K562 (cell line): ENCODE measurements around the gene CSF1. TPM values are rescaled to one million over a fixed set of nuclear protein-coding genes. Genes with fewer than 3 reads are reported as not detected.

Experiments used
- ATAC-seq: fragments of 200-7000 bp; cut with Tn5 transposase; 3 replicates; pipeline ENCODE4 v1.9.1; 2020; ENCODE audit warnings: moderate library complexity
- BruUV-seq: library from RNA; stranded (reverse); fragments of 400-500 nt; replicated peaks from 2 replicates; lab custom pipeline; 2021; lab: Mats Ljungman, UMichigan
- CTCF ChIA-PET: fragments of 300-600 bp; formaldehyde crosslinking; extraction: SDS; loops from one replicate; lab custom pipeline; 2021; ENCODE audit warnings: low intra/inter-chr PET ratio; lab: Yijun Ruan, JAX
- POLR2A ChIA-PET: fragments of 300-600, 350-650 bp; sonication (Branson Sonifier 250); formaldehyde crosslinking; extraction: SDS; loops from one replicate; lab custom pipeline; 2021; ENCODE audit warnings: antibody characterized with exemption, inconsistent platforms; lab: Yijun Ruan, JAX
- DNase-seq, 4 experiments: peaks; one replicate each; pipeline versions ENCODE4 v3.0.0 to v3.0.0-alpha.2; 2011 to 2018; ENCODE audit warnings: low spot score in 3 of 4, mixed read lengths in 3 of 4; ENCODE audit errors: extremely low read depth in 1 of 4
- FAIRE-seq: peaks from 2 replicates; lab custom pipeline; 2011; peaks lifted over from hg19 to GRCh38; lab: Jason Lieb, UNC
- H2AFZ ChIP-seq: 2 replicates; pipeline ENCODE4 v1.6.0; 2011; ENCODE audit warnings: low read depth, low read length, control low read depth, inconsistent platforms
- H3K27ac ChIP-seq: fragments of 200-600 bp; 3 replicates; pipeline ENCODE4 v1.8.0; 2011; ENCODE audit warnings: low read depth, mild to moderate bottlenecking, control low read depth, inconsistent platforms, low read length, moderate library complexity, mixed read lengths; ENCODE audit errors: extremely low read depth
- H3K27me3 ChIP-seq, 2 experiments: fragments of 300-600 bp in 1 of 2; 2 replicates in 1 of 2; 3 replicates in 1 of 2; pipeline versions ENCODE4 v1.6.0 to v1.8.0; 2011; ENCODE audit warnings: inconsistent platforms in 2 of 2, low read length in 2 of 2, mild to moderate bottlenecking in 1 of 2, mixed read lengths in 1 of 2, moderate library complexity in 1 of 2; ENCODE audit not compliant: control insufficient read depth in 2 of 2, insufficient read depth in 2 of 2
- H3K36me3 ChIP-seq: fragments of 300-600 bp; 3 replicates; pipeline ENCODE4 v1.8.0; 2011; ENCODE audit warnings: mild to moderate bottlenecking, low read length, inconsistent platforms; ENCODE audit not compliant: control insufficient read depth, insufficient read depth
- H3K4me1 ChIP-seq, 2 experiments: fragments of 200-600 bp in 1 of 2; replicated peaks in 1 of 2; 2 replicates in 1 of 2; 3 replicates in 1 of 2; pipeline versions ENCODE4 v1.5.1 to v1.8.0; 2011; ENCODE audit warnings: inconsistent platforms in 2 of 2, low read length in 2 of 2, mild to moderate bottlenecking in 1 of 2, mixed read lengths in 1 of 2, moderate library complexity in 1 of 2; ENCODE audit not compliant: control insufficient read depth in 2 of 2, insufficient read depth in 2 of 2
- H3K4me2 ChIP-seq: 2 replicates; pipeline ENCODE4 v1.6.1; 2011; ENCODE audit warnings: low read length, control low read depth, inconsistent platforms, mixed read lengths; ENCODE audit not compliant: insufficient read depth
- H3K4me3 ChIP-seq: fragments of 200-600 bp; sonication (generic), shearing (Covaris generic); 2 replicates; pipeline ENCODE4 v1.5.1; 2016; ENCODE audit warnings: control low read depth, inconsistent platforms
- H3K79me2 ChIP-seq: fragments of 200-600 bp; 3 replicates; pipeline ENCODE4 v1.8.0; 2011; ENCODE audit warnings: low read length, inconsistent platforms; ENCODE audit not compliant: control insufficient read depth, insufficient read depth
- H3K9ac ChIP-seq, 2 experiments: 2 replicates each; pipeline versions ENCODE4 v1.6.0 to v1.6.1; 2011; ENCODE audit warnings: low read depth in 2 of 2, low read length in 2 of 2, control low read depth in 1 of 2, inconsistent platforms in 1 of 2, mild to moderate bottlenecking in 1 of 2, mixed read lengths in 1 of 2; ENCODE audit not compliant: insufficient read depth in 1 of 2
- H3K9me1 ChIP-seq: one replicate; pipeline ENCODE4 v1.6.0; 2011; ENCODE audit warnings: inconsistent platforms, mild to moderate bottlenecking, low read length, moderate library complexity; ENCODE audit not compliant: control insufficient read depth, insufficient read depth
- H3K9me3 ChIP-seq: replicated peaks from 2 replicates; pipeline ENCODE4 v1.5.1; 2011; ENCODE audit warnings: low read depth, low read length, inconsistent platforms; ENCODE audit not compliant: control insufficient read depth, insufficient read depth
- H4K20me1 ChIP-seq: replicated peaks from 2 replicates; pipeline ENCODE4 v1.6.1; 2011; ENCODE audit warnings: low read length, inconsistent platforms, mixed read lengths; ENCODE audit not compliant: control insufficient read depth, insufficient read depth
- HDAC6 ChIP-seq: IDR thresholded peaks from 2 replicates; pipeline ENCODE4 v1.6.1; 2012; ENCODE audit warnings: low read depth, mild to moderate bottlenecking, control low read depth, inconsistent platforms, low read length, moderate library complexity
- NFIC ChIP-seq: fragments of 450-650 bp; IDR thresholded peaks from 2 replicates; pipeline ENCODE4 v1.6.1; 2017; ENCODE audit warnings: mild to moderate bottlenecking, inconsistent platforms
- WGBS: fragments of 100-300 bp; shearing (Covaris generic); methylation state at CpG from one replicate; pipeline ENCODE4 v1.1.6; 2016; ENCODE audit warnings: low coverage, mixed read lengths; ENCODE audit not compliant: insufficient coverage; ENCODE audit errors: missing lambda C conversion rate; 5-methylcytosine and 5-hydroxymethylcytosine counted together
- in situ Hi-C: fragments of 300-500 bp; cut with MboI; formaldehyde crosslinking; loops from 4 replicates; pipeline ENCODE4 v1.15.0; 2018; ENCODE audit warnings: inconsistent platforms, mixed read lengths
- intact Hi-C: fragments of 100-400 bp; cut with micrococcal nuclease; formaldehyde crosslinking; loops from 2 replicates; pipeline ENCODE4 v1.14.2; 2022
- polyA plus RNA-seq, 8 experiments: library from polyadenylated mRNA; depleted of rRNA in 4 of 8; stranded (reverse) in 5 of 8; unstranded in 3 of 8; fragments of >200 nt; fragmentation: Nextera tagmentation in 2 of 8; fragmentation: Illumina TruSeq in 1 of 8; extraction: Ambion mirVana in 2 of 8; extraction: Trizol in 1 of 8; gene quantifications; 2 replicates each; pipeline versions ENCODE4 v1.2.1 to v1.2.3, GENCODE V29; 2011 to 2014; ENCODE audit warnings: inconsistent platforms in 1 of 8, missing spikeins in 1 of 8
- total RNA-seq, 7 experiments: library from RNA; depleted of rRNA in 6 of 7; stranded (reverse); fragments of >200 nt in 6 of 7; fragmentation: Illumina TruSeq in 2 of 7; extraction: Trizol in 2 of 7; gene quantifications; 2 replicates each; pipeline versions ENCODE4 v1.2.1 to v1.2.3, GENCODE V29; 2011 to 2021; ENCODE audit warnings: low replicate concordance in 1 of 7
- TF ChIP-seq, protein P1 (sequence below): fragments of 450-650 bp; IDR thresholded peaks from 2 replicates; pipeline ENCODE4 v1.6.1; 2017; ENCODE audit warnings: antibody characterized with exemption, mild to moderate bottlenecking

The CSF1 gene
- total and polyA plus RNA-seq, 9 of the 15 experiments (the other 6 are each of a cell fraction or from before 2014, with no cell fraction given): 0.18 to 11.8 (median 2.8) TPM

DNA sequence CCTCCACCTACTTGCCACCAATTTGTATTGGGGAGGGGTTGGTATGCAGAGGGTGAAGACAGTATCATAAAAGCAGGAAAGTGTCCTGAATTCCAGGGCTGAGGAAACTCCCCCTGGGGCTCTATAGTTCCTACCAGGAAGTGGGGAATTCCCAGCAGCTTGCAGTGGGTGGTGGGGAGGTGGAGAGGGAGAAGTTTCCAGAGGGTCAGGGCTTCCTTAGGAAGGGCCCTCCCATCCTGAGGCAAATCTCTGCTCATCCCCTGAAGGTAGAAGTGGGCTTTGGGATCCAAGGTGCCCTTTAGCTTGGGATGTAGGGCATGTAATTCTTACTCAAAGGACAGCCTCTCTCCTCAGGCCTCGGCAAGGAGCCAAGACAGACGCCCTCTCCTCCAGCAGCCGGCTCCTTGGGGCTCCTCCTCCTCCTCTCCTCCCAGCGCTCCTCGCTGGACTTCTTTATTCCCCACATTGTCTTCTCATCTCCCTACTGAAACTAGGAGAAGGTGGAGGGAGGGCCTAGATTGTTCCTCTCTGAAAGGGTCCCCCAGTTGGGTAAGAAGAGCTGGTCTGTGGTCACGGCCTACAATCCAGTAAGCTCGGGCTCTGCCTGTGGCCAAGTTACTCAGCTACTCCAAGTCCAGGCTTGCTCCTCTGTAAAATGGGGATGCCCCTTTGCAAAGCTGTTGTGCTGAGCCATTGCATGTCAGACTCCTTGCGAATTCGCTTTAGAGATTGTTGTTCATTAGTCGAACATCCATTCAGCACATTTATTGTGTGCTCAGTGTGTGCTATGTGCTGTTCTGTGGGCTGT, 17.9 kb upstream of the CSF1 start:
- no peak overlapping the region; a peak in 1 of 4 replicates for H3K9ac ChIP-seq
- FAIRE-seq (no peak), ATAC-seq (no peak), DNase-seq (no peak)
- no peaks in the 10 kb centered on the region for H3K9me3 ChIP-seq
- ChIA-PET CTCF (no interaction called here), POLR2A (interaction anchor here (0.6 to 1.9 kb wide), 4 partner anchors 8 to 673 kb away, joined by 3 to 8 read pairs (median 4); no protein-coding TSS in a partner anchor)
- WGBS: 34% methylated on average over 10 of the region's 10 CpGs
- BruUV-seq: no TSS peak
- no peak overlapping the region for H3K4me3 ChIP-seq
- peak overlapping the region; percentile 63 for H2AFZ ChIP-seq
- intact Hi-C loops: no loop called here
- in situ Hi-C loops: no loop called here
- TF ChIP-seq HDAC6 (no peak), NFIC (peak; percentile 51)
- TF ChIP-seq, protein P1, sequence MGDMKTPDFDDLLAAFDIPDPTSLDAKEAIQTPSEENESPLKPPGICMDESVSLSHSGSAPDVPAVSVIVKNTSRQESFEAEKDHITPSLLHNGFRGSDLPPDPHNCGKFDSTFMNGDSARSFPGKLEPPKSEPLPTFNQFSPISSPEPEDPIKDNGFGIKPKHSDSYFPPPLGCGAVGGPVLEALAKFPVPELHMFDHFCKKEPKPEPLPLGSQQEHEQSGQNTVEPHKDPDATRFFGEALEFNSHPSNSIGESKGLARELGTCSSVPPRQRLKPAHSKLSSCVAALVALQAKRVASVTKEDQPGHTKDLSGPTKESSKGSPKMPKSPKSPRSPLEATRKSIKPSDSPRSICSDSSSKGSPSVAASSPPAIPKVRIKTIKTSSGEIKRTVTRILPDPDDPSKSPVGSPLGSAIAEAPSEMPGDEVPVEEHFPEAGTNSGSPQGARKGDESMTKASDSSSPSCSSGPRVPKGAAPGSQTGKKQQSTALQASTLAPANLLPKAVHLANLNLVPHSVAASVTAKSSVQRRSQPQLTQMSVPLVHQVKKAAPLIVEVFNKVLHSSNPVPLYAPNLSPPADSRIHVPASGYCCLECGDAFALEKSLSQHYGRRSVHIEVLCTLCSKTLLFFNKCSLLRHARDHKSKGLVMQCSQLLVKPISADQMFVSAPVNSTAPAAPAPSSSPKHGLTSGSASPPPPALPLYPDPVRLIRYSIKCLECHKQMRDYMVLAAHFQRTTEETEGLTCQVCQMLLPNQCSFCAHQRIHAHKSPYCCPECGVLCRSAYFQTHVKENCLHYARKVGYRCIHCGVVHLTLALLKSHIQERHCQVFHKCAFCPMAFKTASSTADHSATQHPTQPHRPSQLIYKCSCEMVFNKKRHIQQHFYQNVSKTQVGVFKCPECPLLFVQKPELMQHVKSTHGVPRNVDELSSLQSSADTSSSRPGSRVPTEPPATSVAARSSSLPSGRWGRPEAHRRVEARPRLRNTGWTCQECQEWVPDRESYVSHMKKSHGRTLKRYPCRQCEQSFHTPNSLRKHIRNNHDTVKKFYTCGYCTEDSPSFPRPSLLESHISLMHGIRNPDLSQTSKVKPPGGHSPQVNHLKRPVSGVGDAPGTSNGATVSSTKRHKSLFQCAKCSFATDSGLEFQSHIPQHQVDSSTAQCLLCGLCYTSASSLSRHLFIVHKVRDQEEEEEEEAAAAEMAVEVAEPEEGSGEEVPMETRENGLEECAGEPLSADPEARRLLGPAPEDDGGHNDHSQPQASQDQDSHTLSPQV: peak; percentile 48; the same call in 1 of the 2 replicates
- no peak overlapping the region for H3K27ac ChIP-seq
- H4K20me1 ChIP-seq: no peaks in the 10 kb centered on the region
- no peak overlapping the region for H3K4me2 ChIP-seq
- H3K79me2 ChIP-seq: peaks cover 5% of the 10 kb centered on the region; the same call in 1 of the 3 replicates
- H3K36me3 ChIP-seq: no peaks in the 10 kb centered on the region
- peaks cover 30 to 64% of the 10 kb centered on the region in 2 experiments for H3K4me1 ChIP-seq
- peaks cover 5% of the 10 kb centered on the region for H3K9me1 ChIP-seq
- no peaks in the 10 kb centered on the region for H3K27me3 ChIP-seq
